PC-3 (cell line): ENCODE results near the gene WDR7. TPM values are rescaled to one million over a fixed set of nuclear protein-coding genes. Genes with fewer than 3 reads are reported as not detected.

Experiments
- ATAC-seq: fragments of 200-7000 bp; cut with Tn5 transposase; 2 replicates; pipeline ENCODE4 v1.9.1; 2020; ENCODE audit warnings: mild to moderate bottlenecking, moderate library complexity
- BruUV-seq: library from RNA; stranded (reverse); fragments of 400-500 nt; replicated peaks from 2 replicates; lab custom pipeline; 2021; lab: Mats Ljungman, UMichigan
- CTCF ChIA-PET: fragments of 300-600 bp; sonication (Branson Sonifier 250); formaldehyde crosslinking; loops from one replicate; lab custom pipeline; 2022; ENCODE audit warnings: antibody characterized with exemption; lab: Charles Lee
- POLR2A ChIA-PET: fragments of 300-600 bp; sonication (Branson Sonifier 250); formaldehyde crosslinking; loops from one replicate; lab custom pipeline; 2022; ENCODE audit warnings: antibody characterized with exemption; ENCODE audit not compliant: unreplicated experiment; lab: Charles Lee
- DNase-seq: peaks from one replicate; pipeline ENCODE4 v3.0.0-alpha.2; 2015
- H2AFZ ChIP-seq: fragments of 300-600 bp; sonication (generic); 2 replicates; pipeline ENCODE4 v1.6.0; 2016; ENCODE audit warnings: antibody characterized with exemption, low read length
- H3F3A ChIP-seq: fragments of 300-600 bp; sonication (generic); one replicate; pipeline ENCODE4 v1.6.0; 2017; ENCODE audit warnings: antibody characterized with exemption, low read length, control low read depth, mild to moderate bottlenecking; ENCODE audit not compliant: unreplicated experiment
- H3K27ac ChIP-seq: fragments of 300-600 bp; sonication (generic); 2 replicates; pipeline ENCODE4 v1.5.1; 2016; ENCODE audit warnings: mild to moderate bottlenecking, low read length
- H3K27me3 ChIP-seq: fragments of 300-600 bp; sonication (generic); 2 replicates; pipeline ENCODE4 v1.6.1; 2016; ENCODE audit warnings: low read length, mixed read lengths
- H3K36me3 ChIP-seq: fragments of 300-600 bp; sonication (generic); 2 replicates; pipeline ENCODE4 v1.6.1; 2016; ENCODE audit warnings: low read depth, mixed run types, low read length, mixed read lengths
- H3K4me1 ChIP-seq: fragments of 300-600 bp; sonication (generic); 2 replicates; pipeline ENCODE4 v1.5.1; 2016; ENCODE audit warnings: low read length; ENCODE audit not compliant: insufficient read depth
- H3K4me2 ChIP-seq: fragments of 300-600 bp; sonication (generic); 2 replicates; pipeline ENCODE4 v1.6.0; 2016; ENCODE audit warnings: low read length
- H3K4me3 ChIP-seq: fragments of 300-600 bp; sonication (generic); 2 replicates; pipeline ENCODE4 v1.5.1; 2016; ENCODE audit warnings: mild to moderate bottlenecking, low read length, mixed read lengths
- H3K79me2 ChIP-seq: fragments of 300-600 bp; sonication (generic); 2 replicates; pipeline ENCODE4 v1.6.1; 2017; ENCODE audit warnings: low read length, mixed read lengths
- H3K9ac ChIP-seq: fragments of 300-600 bp; sonication (generic); 2 replicates; pipeline ENCODE4 v1.6.0; 2016; ENCODE audit warnings: mild to moderate bottlenecking, low read length
- H3K9me2 ChIP-seq: fragments of 300-600 bp; sonication (generic); replicated peaks from 2 replicates; pipeline ENCODE4 v1.6.1; 2016; ENCODE audit warnings: mixed run types, low read length, mixed read lengths
- H3K9me3 ChIP-seq: fragments of 300-600 bp; sonication (generic); 2 replicates; pipeline ENCODE4 v1.6.1; 2016; ENCODE audit warnings: low read length, mixed read lengths
- H4K20me1 ChIP-seq: fragments of 300-600 bp; sonication (generic); 2 replicates; pipeline ENCODE4 v1.6.1; 2016; ENCODE audit warnings: low read length, mixed read lengths
- EZH2 ChIP-seq: fragments of 300-600 bp; sonication (generic); IDR thresholded peaks from one replicate; pipeline ENCODE4 v1.6.1; 2017; ENCODE audit warnings: antibody characterized with exemption, mild to moderate bottlenecking, low read length; ENCODE audit not compliant: unreplicated experiment
- EZH2phosphoT487 ChIP-seq: fragments of 300-600 bp; sonication (generic); IDR thresholded peaks from 2 replicates; pipeline ENCODE4 v1.6.1; 2018; ENCODE audit warnings: mild to moderate bottlenecking, antibody characterized with exemption, low read length, borderline replicate concordance
- intact Hi-C: fragments of 100-400 bp; cut with micrococcal nuclease; formaldehyde crosslinking; loops from 2 replicates; pipeline ENCODE4 v1.9.0; 2023
- total RNA-seq: library from RNA; depleted of rRNA; stranded (reverse); fragments of >200 nt; gene quantifications from 2 replicates; pipeline ENCODE4 v1.2.3, GENCODE V29; 2014
- TF ChIP-seq, protein P1 (sequence below): fragments of 300-600 bp; sonication (generic); conservative IDR thresholded peaks from 2 replicates; pipeline ENCODE4 v1.5.1; 2017; ENCODE audit warnings: antibody characterized with exemption, low read depth, mild to moderate bottlenecking, low read length

WDR7 gene
- total RNA-seq, 1 experiment from 2014 or later: 16.0 TPM

DNA sequence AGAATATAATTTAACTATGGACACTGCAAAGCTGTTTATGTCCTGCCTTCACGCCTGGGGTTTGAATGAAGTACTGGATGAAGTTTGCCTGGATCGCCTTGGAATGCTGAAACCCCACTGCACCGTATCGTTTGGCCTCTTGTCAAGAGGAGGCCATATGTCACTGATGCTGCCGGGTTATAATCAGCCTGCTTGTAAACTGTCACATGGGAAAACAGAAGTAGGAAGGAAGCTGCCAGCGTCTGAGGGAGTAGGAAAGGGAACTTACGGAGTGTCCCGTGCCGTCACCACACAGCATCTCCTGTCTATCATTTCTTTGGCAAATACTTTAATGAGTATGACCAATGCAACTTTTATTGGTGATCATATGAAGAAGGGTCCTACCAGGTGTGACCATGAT, 105.8 kb downstream of the WDR7 start:
- intact Hi-C loops: no loop called here
- TSS peak; percentile 37 for BruUV-seq
- no peaks in the 10 kb centered on the region for H3K4me1 ChIP-seq
- no peaks in the 10 kb centered on the region for H3K36me3 ChIP-seq
- DNase-seq: no peak
- H3K27ac ChIP-seq: no peak overlapping the region
- H4K20me1 ChIP-seq: no peaks in the 10 kb centered on the region
- no peak overlapping the region for H3K4me3 ChIP-seq
- H3K9me2 ChIP-seq: no peaks in the 10 kb centered on the region
- no peak overlapping the region for H2AFZ ChIP-seq
- TF ChIP-seq EZH2phosphoT487 (no peak), EZH2 (no peak)
- TF ChIP-seq, protein P1, sequence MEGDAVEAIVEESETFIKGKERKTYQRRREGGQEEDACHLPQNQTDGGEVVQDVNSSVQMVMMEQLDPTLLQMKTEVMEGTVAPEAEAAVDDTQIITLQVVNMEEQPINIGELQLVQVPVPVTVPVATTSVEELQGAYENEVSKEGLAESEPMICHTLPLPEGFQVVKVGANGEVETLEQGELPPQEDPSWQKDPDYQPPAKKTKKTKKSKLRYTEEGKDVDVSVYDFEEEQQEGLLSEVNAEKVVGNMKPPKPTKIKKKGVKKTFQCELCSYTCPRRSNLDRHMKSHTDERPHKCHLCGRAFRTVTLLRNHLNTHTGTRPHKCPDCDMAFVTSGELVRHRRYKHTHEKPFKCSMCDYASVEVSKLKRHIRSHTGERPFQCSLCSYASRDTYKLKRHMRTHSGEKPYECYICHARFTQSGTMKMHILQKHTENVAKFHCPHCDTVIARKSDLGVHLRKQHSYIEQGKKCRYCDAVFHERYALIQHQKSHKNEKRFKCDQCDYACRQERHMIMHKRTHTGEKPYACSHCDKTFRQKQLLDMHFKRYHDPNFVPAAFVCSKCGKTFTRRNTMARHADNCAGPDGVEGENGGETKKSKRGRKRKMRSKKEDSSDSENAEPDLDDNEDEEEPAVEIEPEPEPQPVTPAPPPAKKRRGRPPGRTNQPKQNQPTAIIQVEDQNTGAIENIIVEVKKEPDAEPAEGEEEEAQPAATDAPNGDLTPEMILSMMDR: no peak
- no peaks in the 10 kb centered on the region for H3K79me2 ChIP-seq
- ATAC-seq: no peak
- no peaks in the 10 kb centered on the region for H3K9me3 ChIP-seq
- H3F3A ChIP-seq: no peaks in the 10 kb centered on the region
- no peak overlapping the region for H3K4me2 ChIP-seq
- POLR2A ChIA-PET: no interaction called here
- no peak overlapping the region for H3K9ac ChIP-seq
- CTCF ChIA-PET: no interaction called here
- no peaks in the 10 kb centered on the region for H3K27me3 ChIP-seq

DNA sequence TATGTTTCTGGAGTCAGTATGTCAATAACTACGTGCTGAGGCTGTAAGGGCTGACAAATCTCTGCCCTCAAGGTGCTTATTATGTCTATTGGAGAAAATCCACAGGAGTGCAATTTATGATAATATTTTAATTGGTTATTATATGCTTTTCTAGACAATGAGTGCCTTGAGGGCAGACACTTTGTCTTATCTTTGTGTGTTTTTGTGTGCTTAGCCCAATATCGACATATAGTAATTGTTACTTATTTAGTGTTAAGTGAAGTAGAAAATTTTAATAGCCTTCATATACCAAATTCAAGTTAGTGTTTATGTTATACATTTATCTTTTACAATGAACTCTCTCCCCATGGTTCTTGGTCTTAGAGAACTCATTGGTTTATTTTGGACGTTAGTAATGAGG, 118.9 kb downstream of the WDR7 start:
- TF ChIP-seq, protein P1: no peak
- ChIA-PET CTCF (no interaction called here), POLR2A (no interaction called here)

GRCh38 chr18:56770873-56771272, 119.7 kb downstream of the WDR7 start:
- ChIA-PET CTCF (no interaction called here), POLR2A (no interaction called here)
- no TSS peak for BruUV-seq
- Histone ChIP-seq H3K27me3 (no peaks in the 10 kb centered on the region), H3K36me3 (no peaks in the 10 kb centered on the region), H3K4me1 (no peaks in the 10 kb centered on the region), H3K9ac (no peak overlapping the region), H2AFZ (no peak overlapping the region), H3K79me2 (no peaks in the 10 kb centered on the region), H3K4me2 (no peak overlapping the region), H3K4me3 (no peak overlapping the region), H3K9me3 (no peaks in the 10 kb centered on the region), H3K9me2 (no peaks in the 10 kb centered on the region), H4K20me1 (no peaks in the 10 kb centered on the region), H3K27ac (no peak overlapping the region), H3F3A (no peaks in the 10 kb centered on the region)
- DNase-seq (no peak), ATAC-seq (no peak)
- intact Hi-C loops: loop anchor here (10.0 kb wide), 1 partner anchor 234 kb away; no protein-coding TSS in a partner anchor
- TF ChIP-seq, protein P1: no peak
- TF ChIP-seq EZH2: no peak
- TF ChIP-seq EZH2phosphoT487: no peak

More for the DNA sequence above, 118.9 kb downstream of the WDR7 start:
- Histone ChIP-seq H3K79me2 (no peaks in the 10 kb centered on the region), H4K20me1 (no peaks in the 10 kb centered on the region), H3K9me3 (no peaks in the 10 kb centered on the region), H3K4me2 (no peak overlapping the region), H3K4me3 (no peak overlapping the region), H3K9me2 (no peaks in the 10 kb centered on the region), H3K9ac (no peak overlapping the region), H3K36me3 (no peaks in the 10 kb centered on the region), H3F3A (no peaks in the 10 kb centered on the region), H3K27ac (no peak overlapping the region), H3K4me1 (no peaks in the 10 kb centered on the region), H3K27me3 (no peaks in the 10 kb centered on the region), H2AFZ (no peak overlapping the region)
- intact Hi-C loops: loop anchor here (10.0 kb wide), 1 partner anchor 235 kb away; no protein-coding TSS in a partner anchor
- no TSS peak for BruUV-seq
- ATAC-seq (no peak), DNase-seq (no peak)
